Tibial nerve (tissue), 3 donors: ENCODE measurements around the gene BACH2.

Experiments used
- CTCF ChIP-seq, 5 experiments: fragments of 200-600 bp in 3 of 5; fragments of 450-650 bp in 2 of 5; sonication (generic) in 3 of 5; IDR thresholded peaks; one replicate each; pipeline ENCODE4 v1.5.1; 2016 to 2019; ENCODE audit warnings: antibody characterized with exemption in 5 of 5, mild to moderate bottlenecking in 3 of 5, moderate library complexity in 2 of 5
- POLR2A ChIP-seq, 2 donors: fragments of 450-650 bp; IDR thresholded peaks; one replicate each; pipeline ENCODE4 v1.6.1; 2017; ENCODE audit warnings: antibody characterized with exemption in 2 of 2, mild to moderate bottlenecking in 2 of 2, moderate library complexity in 2 of 2

- TF ChIP-seq CTCF (IDR thresholded peaks at IDR 0.05) (no peak), POLR2A (IDR thresholded peaks at IDR 0.05) (no peak)
Observed at GRCh38 chr6:90080876-90081481, 215.7 kb downstream of the BACH2 start.
